ENCODE results near the gene PRKCH. TPM values are rescaled to one million over a fixed set of nuclear protein-coding genes. Genes with fewer than 3 reads are reported as not detected.

Gene PRKCH
- total and polyA plus RNA-seq, 2 of the 13 experiments (the other 11 are each of a cell fraction or from before 2014, with no cell fraction given), result 0.48 to 1.3 TPM

DNA sequence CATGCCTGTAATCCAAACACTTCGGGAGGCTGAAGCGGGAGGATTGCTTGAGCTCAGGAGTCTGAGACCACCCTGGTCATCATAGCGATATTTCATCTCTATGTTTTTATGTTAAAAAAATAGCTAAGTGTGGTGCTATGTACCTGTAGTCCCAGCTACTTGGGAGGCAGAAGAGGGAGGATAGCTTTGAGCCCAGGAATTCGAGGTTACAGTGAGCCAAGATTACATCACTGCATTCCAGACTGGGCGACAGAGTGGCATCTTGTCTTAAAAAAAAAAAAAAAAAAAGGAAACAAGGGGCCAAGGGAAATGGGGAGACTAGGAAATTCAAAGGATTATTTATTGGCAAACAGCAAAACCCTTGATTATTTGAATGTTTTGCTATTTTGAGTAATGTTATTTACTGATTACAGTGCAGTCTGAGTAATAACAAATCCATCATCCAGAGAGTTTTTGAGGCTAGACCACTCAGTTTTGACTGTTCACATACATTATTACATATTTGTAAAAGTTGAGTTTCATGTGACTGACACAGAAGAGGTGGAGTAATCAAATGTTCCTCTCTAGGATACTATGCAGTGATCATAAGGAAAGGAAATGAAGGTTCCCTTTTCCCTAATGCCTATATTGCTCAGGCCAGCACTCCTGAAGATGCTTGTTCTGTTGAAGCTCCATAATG is 40.8 kb downstream of the PRKCH start (continued):
- TF ChIP-seq ZNF678 (CRISPR knock-in tag; IDR thresholded peaks at IDR 0.05), result no peak
- no peak for TF ChIP-seq NR3C1 (CRISPR knock-in tag; IDR thresholded peaks at IDR 0.05)
- no peak for TF ChIP-seq CREB1 (IDR thresholded peaks at IDR 0.05)
- no peak for TF ChIP-seq CREB1 (CRISPR knock-in tag; IDR thresholded peaks at IDR 0.05)
- no peak for TF ChIP-seq RFX3 (CRISPR knock-in tag; IDR thresholded peaks at IDR 0.05)
- TF ChIP-seq, protein P1, sequence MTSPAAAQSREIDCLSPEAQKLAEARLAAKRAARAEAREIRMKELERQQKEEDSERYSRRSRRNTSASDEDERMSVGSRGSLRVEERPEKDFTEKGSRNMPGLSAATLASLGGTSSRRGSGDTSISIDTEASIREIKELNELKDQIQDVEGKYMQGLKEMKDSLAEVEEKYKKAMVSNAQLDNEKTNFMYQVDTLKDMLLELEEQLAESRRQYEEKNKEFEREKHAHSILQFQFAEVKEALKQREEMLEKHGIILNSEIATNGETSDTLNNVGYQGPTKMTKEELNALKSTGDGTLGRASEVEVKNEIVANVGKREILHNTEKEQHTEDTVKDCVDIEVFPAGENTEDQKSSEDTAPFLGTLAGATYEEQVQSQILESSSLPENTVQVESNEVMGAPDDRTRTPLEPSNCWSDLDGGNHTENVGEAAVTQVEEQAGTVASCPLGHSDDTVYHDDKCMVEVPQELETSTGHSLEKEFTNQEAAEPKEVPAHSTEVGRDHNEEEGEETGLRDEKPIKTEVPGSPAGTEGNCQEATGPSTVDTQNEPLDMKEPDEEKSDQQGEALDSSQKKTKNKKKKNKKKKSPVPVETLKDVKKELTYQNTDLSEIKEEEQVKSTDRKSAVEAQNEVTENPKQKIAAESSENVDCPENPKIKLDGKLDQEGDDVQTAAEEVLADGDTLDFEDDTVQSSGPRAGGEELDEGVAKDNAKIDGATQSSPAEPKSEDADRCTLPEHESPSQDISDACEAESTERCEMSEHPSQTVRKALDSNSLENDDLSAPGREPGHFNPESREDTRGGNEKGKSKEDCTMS (CRISPR knock-in tag; conservative IDR thresholded peaks at IDR 0.05), result no peak
- TF ChIP-seq ZNF260 (CRISPR knock-in tag; IDR thresholded peaks at IDR 0.05; ENCODE audit: borderline replicate concordance, low read depth), result no peak
- TF ChIP-seq ZNF547 (CRISPR knock-in tag; IDR thresholded peaks at IDR 0.05), result no peak
- no peak for TF ChIP-seq FOSL1 (CRISPR knock-in tag; IDR thresholded peaks at IDR 0.05; ENCODE audit: borderline replicate concordance)

DNA sequence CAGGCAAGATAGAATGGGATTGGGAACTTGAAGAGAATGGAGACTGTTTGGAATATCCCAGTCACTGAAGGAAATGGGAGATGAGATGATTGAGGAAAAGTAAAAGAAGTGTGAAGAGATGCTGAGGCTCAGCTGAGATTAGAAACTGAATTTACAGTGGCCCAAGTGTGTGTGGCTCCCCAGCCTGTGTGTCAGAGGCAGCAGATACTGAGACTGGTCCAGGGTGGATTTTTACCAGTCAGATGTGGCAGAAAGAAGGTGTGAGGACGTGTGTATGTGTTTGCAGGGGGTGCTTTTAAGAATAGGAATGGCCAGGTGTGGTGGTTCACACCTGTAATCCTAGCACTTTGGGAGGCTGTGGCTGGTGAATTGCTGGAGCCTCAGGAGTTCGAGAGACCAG is 42.9 kb downstream of the PRKCH start:
- H2AFZ ChIP-seq (ENCODE audit: low read length), result no peak overlapping the region
- no peak for DNase-seq (ENCODE audit: low spot score)
- no peak overlapping the region for H3K9ac ChIP-seq (ENCODE audit: insufficient read depth, low read depth, low read length)
- H3K4me2 ChIP-seq (ENCODE audit: low read depth, low read length), result no peak overlapping the region
- no peak for ATAC-seq
- no peak for FAIRE-seq
- H3K36me3 ChIP-seq (replicated peaks in 1 of 2; ENCODE audit: control insufficient read depth in 1 of 2, insufficient read depth in 2 of 2, low read length in 2 of 2), result no peaks in the 10 kb centered on the region
- WGBS (ENCODE audit: low lambda C conversion rate), result 5% methylated on average over 2 of the region's 2 CpGs
- TF ChIP-seq ZNF224 (CRISPR knock-in tag; IDR thresholded peaks at IDR 0.05) (no peak), ATAD3A (CRISPR knock-in tag; IDR thresholded peaks at IDR 0.05) (no peak), NCOA5 (CRISPR knock-in tag; IDR thresholded peaks at IDR 0.05) (no peak), CCAR2 (optimal IDR thresholded peaks at IDR 0.05; ENCODE audit: low read depth, low read length) (no peak), RFX1 (IDR thresholded peaks at IDR 0.05) (no peak), MYNN (CRISPR knock-in tag; IDR thresholded peaks at IDR 0.05; ENCODE audit: low read depth) (no peak)
- no peaks in the 10 kb centered on the region for H4K20me1 ChIP-seq (ENCODE audit: insufficient read depth, low read length)
- H3K9me3 ChIP-seq (ENCODE audit: low read length), result no peaks in the 10 kb centered on the region
- no TSS peak for BruUV-seq (replicated peaks)
- no peaks in the 10 kb centered on the region for H3K79me2 ChIP-seq (ENCODE audit: insufficient read depth, low read length)
- in situ Hi-C loops (cut with HindIII; ENCODE audit: extremely low pct_ligation_motif_present, low pct_unique_long_range_greater_than_20kb), result no loop called here
- H3K4me3 ChIP-seq (replicated peaks in 1 of 3; ENCODE audit: insufficient read depth in 1 of 3, low read depth in 2 of 3, low read length in 3 of 3), result no peak overlapping the region
- ChIA-PET CTCF (ENCODE audit: low intra/inter-chr PET ratio, low total read pairs) (no interaction called here), POLR2A (no interaction called here)
- H3K27ac ChIP-seq (ENCODE audit: extremely low read length, insufficient read depth, low read length), result no peak overlapping the region
- no peaks in the 10 kb centered on the region; a peak in 1 of 5 replicates for H3K27me3 ChIP-seq (ENCODE audit: control insufficient read depth in 1 of 2, insufficient read depth in 2 of 2, low read length in 2 of 2)
- no peaks in the 10 kb centered on the region for H3K4me1 ChIP-seq (ENCODE audit: insufficient read depth, low read length)
- intact Hi-C loops (cut with micrococcal nuclease; ENCODE audit: unreplicated experiment), result no loop called here
